Progenitor cell of endocrine pancreas (in vitro differentiated cells): ENCODE results near the gene ANKMY1. TPM values are rescaled to one million over a fixed set of nuclear protein-coding genes. Genes with fewer than 3 reads are reported as not detected.

Experiments
- DNase-seq: peaks from one replicate; pipeline ENCODE4 v3.0.0; 2021; ENCODE audit warnings: low spot score; ENCODE audit not compliant: unreplicated experiment
- H3K27ac Mint-ChIP-seq: 2 replicates; pipeline ENCODE4 v1.8.0; 2021; ENCODE audit warnings: mild to moderate bottlenecking, moderate library complexity, mixed read lengths
- H3K27me3 Mint-ChIP-seq: 2 replicates; pipeline ENCODE4 v1.8.0; 2021; ENCODE audit warnings: mixed read lengths
- H3K36me3 Mint-ChIP-seq: 2 replicates; pipeline ENCODE4 v1.8.0; 2022; ENCODE audit warnings: mixed read lengths; ENCODE audit not compliant: insufficient read depth
- H3K4me1 Mint-ChIP-seq: 2 replicates; pipeline ENCODE4 v1.8.0; 2021; ENCODE audit warnings: low read depth, mixed read lengths
- H3K4me3 Mint-ChIP-seq: 2 replicates; pipeline ENCODE4 v1.8.0; 2021; ENCODE audit warnings: low read depth, mild to moderate bottlenecking, moderate library complexity, mixed read lengths
- H3K9me3 Mint-ChIP-seq: 2 replicates; pipeline ENCODE4 v1.8.0; 2021; ENCODE audit warnings: low read depth, mixed read lengths
- CTCF ChIP-seq: fragments of 200-600 bp; sonication (generic); IDR thresholded peaks from one replicate; pipeline ENCODE4 v1.5.0; 2021; ENCODE audit warnings: antibody characterized with exemption, mild to moderate bottlenecking; ENCODE audit not compliant: unreplicated experiment
- total RNA-seq: library from RNA; stranded (reverse); gene quantifications from 2 replicates; pipeline ENCODE4 v1.2.1, GENCODE V29; 2021

Gene ANKMY1
- total RNA-seq, 1 donor from 2014 or later: 29.2 TPM

GRCh38 chr2:240531038-240531437 is 26.8 kb downstream of the ANKMY1 start:
- H3K9me3 Mint-ChIP-seq: peaks cover 40% of the 10 kb centered on the region
- H3K36me3 Mint-ChIP-seq: peaks cover 64% of the 10 kb centered on the region

DNA sequence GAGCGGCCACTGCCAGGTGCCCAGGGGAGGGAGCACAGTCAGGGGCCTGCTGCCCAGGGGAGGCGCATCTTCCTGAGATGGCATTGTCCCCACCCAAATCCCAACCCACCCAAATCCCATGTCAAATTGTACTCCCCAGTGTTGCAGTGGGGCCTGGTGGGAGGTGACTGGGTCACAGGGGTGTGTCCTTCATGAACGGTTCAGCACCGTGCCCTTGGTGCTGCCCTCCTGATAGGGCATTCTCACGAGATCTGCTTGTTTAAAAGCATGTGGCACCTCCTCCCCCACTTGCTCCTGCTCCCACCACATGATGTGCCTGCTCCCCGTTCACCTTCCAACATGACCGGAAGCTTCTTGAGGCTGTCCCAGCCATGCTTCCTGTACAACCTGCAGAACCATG is 27.6 kb downstream of the ANKMY1 start:
- DNase-seq: no peak
- no peak for TF ChIP-seq CTCF
- H3K4me3 Mint-ChIP-seq: no peak overlapping the region
- peaks cover 4% of the 10 kb centered on the region for H3K4me1 Mint-ChIP-seq
- H3K36me3 Mint-ChIP-seq: peaks cover 69% of the 10 kb centered on the region
- H3K9me3 Mint-ChIP-seq: peaks cover 46% of the 10 kb centered on the region
- no peaks in the 10 kb centered on the region for H3K27me3 Mint-ChIP-seq
- no peak overlapping the region for H3K27ac Mint-ChIP-seq

More at GRCh38 chr2:240531038-240531437, 26.8 kb downstream of the ANKMY1 start:
- no peak overlapping the region for H3K27ac Mint-ChIP-seq
- H3K4me1 Mint-ChIP-seq: peaks cover 12% of the 10 kb centered on the region
- no peak for DNase-seq
- no peaks in the 10 kb centered on the region for H3K27me3 Mint-ChIP-seq
- H3K4me3 Mint-ChIP-seq: no peak overlapping the region
- TF ChIP-seq CTCF: no peak

GRCh38 chr2:240529344-240529999 is 28.3 kb downstream of the ANKMY1 start:
- H3K27me3 Mint-ChIP-seq: no peaks in the 10 kb centered on the region
- TF ChIP-seq CTCF: no peak
- H3K9me3 Mint-ChIP-seq: peaks cover 52% of the 10 kb centered on the region
- H3K4me3 Mint-ChIP-seq: no peak overlapping the region
- H3K4me1 Mint-ChIP-seq: no peaks in the 10 kb centered on the region
- H3K27ac Mint-ChIP-seq: peak overlapping the region; percentile 24
- no peak for DNase-seq
- peaks cover 75% of the 10 kb centered on the region for H3K36me3 Mint-ChIP-seq

- no peak overlapping the region for H3K4me3 Mint-ChIP-seq
- peaks cover 52% of the 10 kb centered on the region for H3K9me3 Mint-ChIP-seq
- TF ChIP-seq CTCF: no peak
- DNase-seq: no peak
- peaks cover 78% of the 10 kb centered on the region for H3K36me3 Mint-ChIP-seq
- H3K27ac Mint-ChIP-seq: no peak overlapping the region
- H3K4me1 Mint-ChIP-seq: no peaks in the 10 kb centered on the region
- no peaks in the 10 kb centered on the region for H3K27me3 Mint-ChIP-seq
Measured at GRCh38 chr2:240528406-240529040, 29.3 kb downstream of the ANKMY1 start.

- H3K27ac Mint-ChIP-seq: no peak overlapping the region
- H3K27me3 Mint-ChIP-seq: no peaks in the 10 kb centered on the region
- peaks cover 77% of the 10 kb centered on the region for H3K36me3 Mint-ChIP-seq
- H3K9me3 Mint-ChIP-seq: peaks cover 51% of the 10 kb centered on the region
- no peak for TF ChIP-seq CTCF
- no peak for DNase-seq
- no peak overlapping the region for H3K4me3 Mint-ChIP-seq
- H3K4me1 Mint-ChIP-seq: no peaks in the 10 kb centered on the region
Measured at GRCh38 chr2:240527153-240527750, 30.5 kb downstream of the ANKMY1 start.
